Measurements from ENCODE around the gene LPCAT3. TPM values are rescaled to one million over a fixed set of nuclear protein-coding genes. Genes with fewer than 3 reads are reported as not detected.

Gene LPCAT3
- total and polyA plus RNA-seq, 8 donors: 15.0 to 116 (median 48.2) TPM

DNA sequence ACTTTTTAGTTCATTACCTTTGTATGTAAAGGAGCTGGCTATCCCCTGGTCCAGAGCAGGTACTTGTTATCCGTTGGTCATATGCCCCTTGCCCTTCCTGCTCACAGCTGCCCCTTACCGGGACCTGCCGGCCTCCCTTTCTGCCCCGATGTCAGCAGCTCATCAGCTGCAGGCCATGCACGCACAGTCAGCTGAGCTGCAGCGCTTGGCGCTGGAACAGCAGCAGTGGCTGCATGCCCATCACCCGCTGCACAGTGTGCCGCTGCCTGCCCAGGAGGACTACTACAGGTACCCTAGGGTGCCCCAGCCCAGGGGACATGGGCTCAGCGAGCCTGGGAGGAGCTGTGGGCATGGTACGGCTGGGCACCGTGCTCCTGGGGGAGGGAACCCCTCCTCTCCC is 77.0 kb downstream of the LPCAT3 start:
- Histone ChIP-seq H3K36me3 (peaks cover 13 to 50% (median 40%) of the 10 kb centered on the region in 4 donors), H3K9me3 (no peaks in the 10 kb centered on the region), H3K27ac (peak overlapping the region in 3 of 5 donors; percentile 97 to 99 (median 97)), H3K4me3 (no peak overlapping the region), H3K27me3 (no peaks in the 10 kb centered on the region), H3K4me1 (peaks cover 48 to 85% (median 75%) of the 10 kb centered on the region in 4 donors)
- WGBS, 5 donors: 71 to 84% (median 83%) methylated on average over 7 to 12 of the region's 12 CpGs
- peak in 1 of 3 donors; percentile 15 for TF ChIP-seq POLR2AphosphoS5 (IDR thresholded peaks at IDR 0.05)
- TF ChIP-seq POLR2A (IDR thresholded peaks at IDR 0.05): no peak
- intact Hi-C loops (cut with DNase I; ENCODE audit: low total_unique reads): loop anchor here (10.0 kb wide), 1 partner anchor 174 kb away; no protein-coding TSS in a partner anchor
- peak in 1 of 2 donors; percentile 45 for DNase-seq

DNA sequence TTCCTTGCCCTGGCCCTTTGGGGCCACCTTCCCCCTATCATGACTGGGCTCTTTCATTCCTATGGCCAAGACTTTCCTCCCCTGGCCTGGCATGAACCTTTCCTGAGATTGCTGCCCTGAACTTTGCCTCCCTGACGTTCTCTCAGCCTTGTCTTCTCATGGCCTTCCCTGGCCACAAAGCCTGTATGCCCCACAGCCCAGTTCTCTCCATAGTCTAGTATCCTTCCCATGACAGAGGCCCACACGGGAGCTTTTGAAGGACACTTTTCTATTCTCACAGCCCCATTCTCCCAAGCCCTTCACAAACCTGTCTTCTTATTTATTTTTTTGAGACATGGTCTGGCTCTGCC is 79.1 kb downstream of the LPCAT3 start:
- DNase-seq: no peak
- Histone ChIP-seq H3K9me3 (no peaks in the 10 kb centered on the region), H3K36me3 (peaks cover 30 to 61% (median 53%) of the 10 kb centered on the region in 4 donors), H3K27me3 (no peaks in the 10 kb centered on the region), H3K4me3 (no peak overlapping the region), H3K4me1 (peaks cover 30 to 85% (median 64%) of the 10 kb centered on the region in 4 donors), H3K27ac (peak overlapping the region in 2 of 5 donors; percentile 97 to 98)
- TF ChIP-seq POLR2AphosphoS5 (IDR thresholded peaks at IDR 0.05) (no peak), EP300 (IDR thresholded peaks at IDR 0.05) (no peak), POLR2A (IDR thresholded peaks at IDR 0.05) (no peak)
- TF ChIP-seq, protein P1, sequence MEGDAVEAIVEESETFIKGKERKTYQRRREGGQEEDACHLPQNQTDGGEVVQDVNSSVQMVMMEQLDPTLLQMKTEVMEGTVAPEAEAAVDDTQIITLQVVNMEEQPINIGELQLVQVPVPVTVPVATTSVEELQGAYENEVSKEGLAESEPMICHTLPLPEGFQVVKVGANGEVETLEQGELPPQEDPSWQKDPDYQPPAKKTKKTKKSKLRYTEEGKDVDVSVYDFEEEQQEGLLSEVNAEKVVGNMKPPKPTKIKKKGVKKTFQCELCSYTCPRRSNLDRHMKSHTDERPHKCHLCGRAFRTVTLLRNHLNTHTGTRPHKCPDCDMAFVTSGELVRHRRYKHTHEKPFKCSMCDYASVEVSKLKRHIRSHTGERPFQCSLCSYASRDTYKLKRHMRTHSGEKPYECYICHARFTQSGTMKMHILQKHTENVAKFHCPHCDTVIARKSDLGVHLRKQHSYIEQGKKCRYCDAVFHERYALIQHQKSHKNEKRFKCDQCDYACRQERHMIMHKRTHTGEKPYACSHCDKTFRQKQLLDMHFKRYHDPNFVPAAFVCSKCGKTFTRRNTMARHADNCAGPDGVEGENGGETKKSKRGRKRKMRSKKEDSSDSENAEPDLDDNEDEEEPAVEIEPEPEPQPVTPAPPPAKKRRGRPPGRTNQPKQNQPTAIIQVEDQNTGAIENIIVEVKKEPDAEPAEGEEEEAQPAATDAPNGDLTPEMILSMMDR (IDR thresholded peaks at IDR 0.05): no peak
- WGBS, 5 donors: 67 to 76% (median 72%) methylated on average over 2 of the region's 2 CpGs
- intact Hi-C loops (cut with DNase I; ENCODE audit: low total_unique reads): no loop called here

DNA sequence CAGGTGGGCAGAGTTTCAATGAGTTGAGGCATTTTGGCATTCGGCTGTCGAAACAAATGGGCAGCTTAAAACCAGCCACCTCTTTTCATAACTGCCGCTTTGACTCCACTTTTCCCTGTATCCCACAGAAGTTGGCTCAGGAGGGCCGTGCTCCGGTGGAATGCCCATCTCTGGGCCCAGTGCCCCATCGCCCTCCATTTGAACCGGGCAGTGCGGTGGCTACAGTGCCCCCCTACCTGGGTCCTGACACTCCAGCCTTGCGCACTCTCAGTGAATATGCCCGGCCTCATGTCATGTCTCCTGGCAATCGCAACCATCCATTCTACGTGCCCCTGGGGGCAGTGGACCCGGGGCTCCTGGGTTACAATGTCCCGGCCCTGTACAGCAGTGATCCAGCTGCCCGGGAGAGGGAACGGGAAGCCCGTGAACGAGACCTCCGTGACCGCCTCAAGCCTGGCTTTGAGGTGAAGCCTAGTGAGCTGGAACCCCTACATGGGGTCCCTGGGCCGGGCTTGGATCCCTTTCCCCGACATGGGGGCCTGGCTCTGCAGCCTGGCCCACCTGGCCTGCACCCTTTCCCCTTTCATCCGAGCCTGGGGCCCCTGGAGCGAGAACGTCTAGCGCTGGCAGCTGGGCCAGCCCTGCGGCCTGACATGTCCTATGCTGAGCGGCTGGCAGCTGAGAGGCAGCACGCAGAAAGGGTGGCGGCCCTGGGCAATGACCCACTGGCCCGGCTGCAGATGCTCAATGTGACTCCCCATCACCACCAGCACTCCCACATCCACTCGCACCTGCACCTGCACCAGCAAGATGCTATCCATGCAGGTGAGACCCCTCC is 79.7 kb downstream of the LPCAT3 start:
- peak in 1 of 2 donors; percentile 43 for DNase-seq
- Histone ChIP-seq H3K27me3 (no peaks in the 10 kb centered on the region), H3K27ac (peak overlapping the region; percentile 91 to 98 (median 92)), H3K4me3 (peak overlapping the region in 3 of 4 donors; percentile 56 to 72 (median 63)), H3K4me1 (peaks cover 31 to 89% (median 66%) of the 10 kb centered on the region in 4 donors), H3K9me3 (no peaks in the 10 kb centered on the region), H3K36me3 (peaks cover 33 to 67% (median 59%) of the 10 kb centered on the region in 4 donors)
- TF ChIP-seq EP300 (IDR thresholded peaks at IDR 0.05) (no peak), POLR2AphosphoS5 (IDR thresholded peaks at IDR 0.05) (peak in 2 of 3 donors; percentile 16 to 20), POLR2A (IDR thresholded peaks at IDR 0.05) (no peak)
- TF ChIP-seq, protein P1 (IDR thresholded peaks at IDR 0.05): no peak
- 80 to 86% (median 81%) methylated on average over 30 to 32 of the region's 32 CpGs for WGBS, 5 donors
- intact Hi-C loops (cut with DNase I; ENCODE audit: low total_unique reads): no loop called here

DNA sequence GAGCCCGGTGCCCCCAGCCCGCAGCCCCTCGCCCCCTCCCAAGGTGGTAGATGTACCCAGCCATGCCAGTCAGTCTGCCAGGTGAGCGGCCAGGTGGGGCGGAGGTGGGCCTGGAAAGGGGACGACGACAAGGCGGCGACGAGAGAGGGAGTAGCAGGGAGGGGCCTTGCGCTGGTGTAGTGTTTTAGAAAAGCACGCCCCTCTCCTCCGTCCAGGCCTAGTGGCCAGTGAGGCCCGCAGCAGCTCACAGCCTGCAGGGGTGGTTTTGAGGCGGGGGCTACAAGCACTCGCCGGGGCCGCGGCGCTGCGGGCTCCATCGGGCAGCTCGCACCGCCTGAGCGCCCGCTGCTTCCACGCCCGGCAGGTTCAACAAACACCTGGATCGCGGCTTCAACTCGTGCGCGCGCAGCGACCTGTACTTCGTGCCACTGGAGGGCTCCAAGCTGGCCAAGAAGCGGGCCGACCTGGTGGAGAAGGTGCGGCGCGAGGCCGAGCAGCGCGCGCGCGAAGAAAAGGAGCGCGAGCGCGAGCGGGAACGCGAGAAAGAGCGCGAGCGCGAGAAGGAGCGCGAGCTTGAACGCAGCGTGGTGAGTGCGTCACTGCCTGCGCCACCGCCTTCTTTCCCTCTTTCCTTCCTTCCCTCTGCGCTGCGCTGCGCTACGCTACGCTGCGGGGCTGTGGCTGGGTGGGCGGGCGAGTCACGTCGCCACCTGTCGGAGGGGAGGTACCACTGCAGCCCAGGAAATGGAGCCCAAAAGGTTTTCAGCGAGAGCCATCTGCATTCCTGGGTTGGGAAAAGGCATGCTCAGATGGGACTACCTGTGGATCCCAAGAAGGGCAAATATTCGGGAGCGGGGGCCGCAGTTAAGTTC is 80.6 kb downstream of the LPCAT3 start:
- Histone ChIP-seq H3K9me3 (no peaks in the 10 kb centered on the region), H3K4me1 (peaks cover 31 to 90% (median 65%) of the 10 kb centered on the region in 4 donors), H3K27ac (peak overlapping the region; percentile 91 to 98 (median 92)), H3K36me3 (peaks cover 33 to 72% (median 66%) of the 10 kb centered on the region in 4 donors), H3K4me3 (peak overlapping the region; percentile 56 to 72 (median 62)), H3K27me3 (no peaks in the 10 kb centered on the region)
- TF ChIP-seq POLR2A (IDR thresholded peaks at IDR 0.05) (peak in 2 of 4 donors; percentile 45 to 61), POLR2AphosphoS5 (IDR thresholded peaks at IDR 0.05) (peak; percentile 95 to 100 (median 99)), EP300 (IDR thresholded peaks at IDR 0.05) (no peak)
- TF ChIP-seq, protein P1 (IDR thresholded peaks at IDR 0.05): peak in 6 of 7 experiments; percentile 19 to 98 (median 96)
- peak; percentile 95 to 98 for DNase-seq
- intact Hi-C loops (cut with DNase I; ENCODE audit: low total_unique reads): no loop called here
- 0 to 1% (median 1%) methylated on average over 29 to 80 of the region's 80 CpGs for WGBS, 5 donors

All from stomach (tissue), 9 donors.